HEK293 (cell line): ENCODE results near the gene GRK2.

Experiments used
- CTCF ChIA-PET: fragments of 350-600 bp; formaldehyde crosslinking; extraction: SDS; loops from one replicate; lab custom pipeline; 2021; ENCODE audit warnings: antibody characterized with exemption; lab: Yijun Ruan, JAX
- POLR2A ChIA-PET: fragments of 300-600 bp; formaldehyde crosslinking; extraction: SDS; loops from one replicate; lab custom pipeline; 2020; ENCODE audit warnings: antibody characterized with exemption, inconsistent platforms; lab: Yijun Ruan, JAX
- H3K27ac ChIP-seq: fragments of 200-500 bp; sonication (Bioruptor generic); 2 replicates; pipeline ENCODE4 v1.5.1; 2014; ENCODE audit warnings: low read depth, low read length, control low read depth, inconsistent platforms; ENCODE audit errors: extremely low read depth
- H3K36me3 ChIP-seq, 2 experiments: fragments of 200-500 bp in 1 of 2; sonication (Bioruptor generic) in 1 of 2; 1 replicate in 1 of 2; 2 replicates in 1 of 2; pipeline ENCODE4 v1.5.1; 2014 to 2017; ENCODE audit warnings: inconsistent platforms in 2 of 2, low read length in 2 of 2; ENCODE audit not compliant: control insufficient read depth in 2 of 2, insufficient read depth in 1 of 2
- H3K4me1 ChIP-seq: fragments of 200-500 bp; sonication (Bioruptor generic); 2 replicates; pipeline ENCODE4 v1.5.1; 2014; ENCODE audit warnings: mild to moderate bottlenecking, low read length, inconsistent platforms; ENCODE audit not compliant: control insufficient read depth, insufficient read depth
- H3K4me3 ChIP-seq: 2 replicates; pipeline ENCODE4 v1.5.1; 2011; ENCODE audit warnings: low read depth, mild to moderate bottlenecking, control low read depth, low read length, moderate library complexity
- H3K9me3 ChIP-seq: fragments of 200-500 bp; sonication (Bioruptor generic); 2 replicates; pipeline ENCODE4 v1.5.1; 2014; ENCODE audit warnings: low read depth, low read length, inconsistent platforms; ENCODE audit not compliant: control insufficient read depth, insufficient read depth
- AEBP2 ChIP-seq: fragments of 450-650 bp; formaldehyde crosslinking; IDR thresholded peaks from 2 replicates; pipeline ENCODE4 v1.5.1; 2016; ENCODE audit warnings: missing biosample characterization, missing genetic modification characterization, borderline replicate concordance
- GLIS1 ChIP-seq: fragments of 450-650 bp; formaldehyde crosslinking; IDR thresholded peaks from 2 replicates; pipeline ENCODE4 v1.5.1; 2016; ENCODE audit warnings: missing biosample characterization, missing genetic modification characterization
- KLF10 ChIP-seq: fragments of 450-650 bp; IDR thresholded peaks from 2 replicates; pipeline ENCODE4 v1.5.1; 2018; ENCODE audit warnings: missing biosample characterization, mild to moderate bottlenecking, missing genetic modification characterization
- KLF17 ChIP-seq: fragments of 450-650 bp; formaldehyde crosslinking; IDR thresholded peaks from 2 replicates; pipeline ENCODE4 v1.5.1; 2016; ENCODE audit warnings: missing biosample characterization, missing genetic modification characterization
- KLF8 ChIP-seq: fragments of 450-650 bp; formaldehyde crosslinking; IDR thresholded peaks from 2 replicates; pipeline ENCODE4 v1.5.1; 2016; ENCODE audit warnings: missing biosample characterization, missing genetic modification characterization
- OSR2 ChIP-seq: fragments of 450-650 bp; formaldehyde crosslinking; IDR thresholded peaks from 2 replicates; pipeline ENCODE4 v1.5.1; 2016; ENCODE audit warnings: missing biosample characterization, missing genetic modification characterization
- OVOL3 ChIP-seq: fragments of 450-650 bp; formaldehyde crosslinking; IDR thresholded peaks from 2 replicates; pipeline ENCODE4 v1.5.1; 2016; ENCODE audit warnings: missing biosample characterization, missing genetic modification characterization
- RBAK ChIP-seq: fragments of 450-650 bp; formaldehyde crosslinking; IDR thresholded peaks from 2 replicates; pipeline ENCODE4 v1.5.1; 2016; ENCODE audit warnings: missing biosample characterization, missing genetic modification characterization
- SCRT2 ChIP-seq: fragments of 450-650 bp; formaldehyde crosslinking; IDR thresholded peaks from 2 replicates; pipeline ENCODE4 v1.5.1; 2016; ENCODE audit warnings: missing biosample characterization, missing genetic modification characterization
- YY2 ChIP-seq: fragments of 450-650 bp; formaldehyde crosslinking; IDR thresholded peaks from 2 replicates; pipeline ENCODE4 v1.5.1; 2016; ENCODE audit warnings: missing biosample characterization, missing genetic modification characterization
- ZBTB10 ChIP-seq: fragments of 450-650 bp; formaldehyde crosslinking; IDR thresholded peaks from 2 replicates; pipeline ENCODE4 v1.5.1; 2016; ENCODE audit warnings: missing biosample characterization, missing genetic modification characterization
- ZBTB20 ChIP-seq: fragments of 450-650 bp; formaldehyde crosslinking; IDR thresholded peaks from 2 replicates; pipeline ENCODE4 v1.5.1; 2016; ENCODE audit warnings: missing biosample characterization, missing genetic modification characterization
- ZBTB8A ChIP-seq: fragments of 450-650 bp; formaldehyde crosslinking; IDR thresholded peaks from 2 replicates; pipeline ENCODE4 v1.5.1; 2016; ENCODE audit warnings: missing biosample characterization, missing genetic modification characterization
- ZIC2 ChIP-seq: fragments of 450-650 bp; formaldehyde crosslinking; IDR thresholded peaks from 2 replicates; pipeline ENCODE4 v1.5.1; 2016; ENCODE audit warnings: missing biosample characterization, missing genetic modification characterization
- ZNF148 ChIP-seq: fragments of 450-650 bp; formaldehyde crosslinking; IDR thresholded peaks from 2 replicates; pipeline ENCODE4 v1.5.0; 2017; ENCODE audit warnings: missing biosample characterization, missing genetic modification characterization, borderline replicate concordance
- ZNF169 ChIP-seq: fragments of 450-650 bp; formaldehyde crosslinking; IDR thresholded peaks from 2 replicates; pipeline ENCODE4 v1.5.1; 2016; ENCODE audit warnings: missing biosample characterization, missing genetic modification characterization
- ZNF248 ChIP-seq: fragments of 450-650 bp; formaldehyde crosslinking; IDR thresholded peaks from 2 replicates; pipeline ENCODE4 v1.5.1; 2017; ENCODE audit warnings: missing biosample characterization, missing genetic modification characterization
- ZNF280C ChIP-seq: fragments of 450-650 bp; formaldehyde crosslinking; IDR thresholded peaks from 2 replicates; pipeline ENCODE4 v1.5.1; 2016; ENCODE audit warnings: missing biosample characterization, missing genetic modification characterization
- ZNF324 ChIP-seq: fragments of 450-650 bp; formaldehyde crosslinking; IDR thresholded peaks from 2 replicates; pipeline ENCODE4 v1.5.1; 2016; ENCODE audit warnings: missing biosample characterization, missing genetic modification characterization
- ZNF341 ChIP-seq: fragments of 450-650 bp; formaldehyde crosslinking; IDR thresholded peaks from 2 replicates; pipeline ENCODE4; 2016; ENCODE audit warnings: low read depth, missing biosample characterization, missing genetic modification characterization
- ZNF416 ChIP-seq: fragments of 450-650 bp; formaldehyde crosslinking; IDR thresholded peaks from 2 replicates; pipeline ENCODE4 v1.5.1; 2016; ENCODE audit warnings: missing biosample characterization, missing genetic modification characterization
- ZNF501 ChIP-seq: fragments of 450-650 bp; formaldehyde crosslinking; IDR thresholded peaks from 2 replicates; pipeline ENCODE4 v1.5.1; 2016; ENCODE audit warnings: missing biosample characterization, missing genetic modification characterization
- ZNF610 ChIP-seq: fragments of 450-650 bp; formaldehyde crosslinking; IDR thresholded peaks from 2 replicates; pipeline ENCODE4 v1.5.1; 2016; ENCODE audit warnings: missing biosample characterization, missing genetic modification characterization, borderline replicate concordance
- ZNF664 ChIP-seq: fragments of 450-650 bp; formaldehyde crosslinking; IDR thresholded peaks from 2 replicates; pipeline ENCODE4 v1.5.1; 2016; ENCODE audit warnings: missing biosample characterization, missing genetic modification characterization
- ZNF701 ChIP-seq: fragments of 450-650 bp; formaldehyde crosslinking; IDR thresholded peaks from 2 replicates; pipeline ENCODE4 v1.5.1; 2016; ENCODE audit warnings: missing biosample characterization, missing genetic modification characterization
- ZNF747 ChIP-seq: fragments of 450-650 bp; formaldehyde crosslinking; IDR thresholded peaks from 2 replicates; pipeline ENCODE4 v1.5.1; 2016; ENCODE audit warnings: missing biosample characterization, missing genetic modification characterization
- ZNF785 ChIP-seq: fragments of 450-650 bp; formaldehyde crosslinking; IDR thresholded peaks from 2 replicates; pipeline ENCODE4 v1.5.1; 2016; ENCODE audit warnings: missing biosample characterization, missing genetic modification characterization
- TF ChIP-seq, protein P1 (sequence below): fragments of 450-650 bp; formaldehyde crosslinking; IDR thresholded peaks from 2 replicates; pipeline ENCODE4; 2016; ENCODE audit warnings: missing biosample characterization, missing genetic modification characterization

The GRK2 gene

GRCh38 chr11:67302571-67303131 is 36.4 kb downstream of the GRK2 start:
- peaks cover 0 to 52% of the 10 kb centered on the region in 2 experiments; a peak in 2 of 3 replicates for H3K36me3 ChIP-seq
- no peak for TF ChIP-seq ZNF280C
- no peak for TF ChIP-seq ZBTB10 (tag by site-specific recombination)
- TF ChIP-seq ZNF701 (tag by site-specific recombination) = no peak
- TF ChIP-seq ZNF248 (tag by site-specific recombination) = no peak
- TF ChIP-seq ZNF785 = no peak
- TF ChIP-seq KLF10 (tag by site-specific recombination) = no peak
- peak; percentile 42; the same call in 1 of the 2 replicates for TF ChIP-seq GLIS1
- TF ChIP-seq ZNF324 (tag by site-specific recombination) = no peak
- no peak for TF ChIP-seq ZNF747 (tag by site-specific recombination)
- no peak for TF ChIP-seq SCRT2 (tag by site-specific recombination)
- TF ChIP-seq AEBP2 (tag by site-specific recombination) = no peak
- TF ChIP-seq ZIC2 (tag by site-specific recombination) = peak; percentile 95
- TF ChIP-seq ZBTB8A (tag by site-specific recombination) = no peak
- no peak for TF ChIP-seq ZNF148 (tag by site-specific recombination)
- no peak for TF ChIP-seq OSR2
- no peak for TF ChIP-seq KLF17 (tag by site-specific recombination)
- no peak for TF ChIP-seq ZNF169
- 0 out of 2 replicates have a peak, but pooled peaks have one; percentile 15 for TF ChIP-seq ZNF341 (tag by site-specific recombination)
- TF ChIP-seq YY2 (tag by site-specific recombination) = no peak
- no peak for TF ChIP-seq ZNF610 (tag by site-specific recombination)
- TF ChIP-seq ZNF501 (tag by site-specific recombination) = no peak
- TF ChIP-seq, protein P1, sequence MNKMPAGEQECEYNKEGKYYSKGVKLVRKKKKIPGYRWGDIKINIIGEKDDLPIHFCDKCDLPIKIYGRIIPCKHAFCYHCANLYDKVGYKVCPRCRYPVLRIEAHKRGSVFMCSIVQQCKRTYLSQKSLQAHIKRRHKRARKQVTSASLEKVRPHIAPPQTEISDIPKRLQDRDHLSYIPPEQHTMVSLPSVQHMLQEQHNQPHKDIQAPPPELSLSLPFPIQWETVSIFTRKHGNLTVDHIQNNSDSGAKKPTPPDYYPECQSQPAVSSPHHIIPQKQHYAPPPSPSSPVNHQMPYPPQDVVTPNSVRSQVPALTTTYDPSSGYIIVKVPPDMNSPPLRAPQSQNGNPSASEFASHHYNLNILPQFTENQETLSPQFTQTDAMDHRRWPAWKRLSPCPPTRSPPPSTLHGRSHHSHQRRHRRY (tag by site-specific recombination) = no peak
- no peak for TF ChIP-seq ZNF416
- no peak for TF ChIP-seq RBAK (tag by site-specific recombination)
- TF ChIP-seq OVOL3 (tag by site-specific recombination) = no peak
- TF ChIP-seq ZBTB20 (tag by site-specific recombination) = 0 out of 2 replicates have a peak, but pooled peaks have one; percentile 9
- no peak for TF ChIP-seq KLF8 (tag by site-specific recombination)
- no peak for TF ChIP-seq ZNF664 (tag by site-specific recombination)

More at GRCh38 chr11:67302571-67303131, 36.4 kb downstream of the GRK2 start:
- Histone ChIP-seq H3K4me1 (no peaks in the 10 kb centered on the region), H3K27ac (peak overlapping the region; percentile 79; the same call in 1 of the 2 replicates), H3K4me3 (peak overlapping the region; percentile 66), H3K9me3 (no peaks in the 10 kb centered on the region)
- ChIA-PET CTCF (interaction anchor here (0.6 to 3.4 kb wide), 5 partner anchors 8 to 293 kb away, joined by 3 to 17 read pairs (median 4); no protein-coding TSS in a partner anchor), POLR2A (interaction anchor here (0.8 to 3.5 kb wide), 6 partner anchors 9 to 63 kb away, joined by 3 to 32 read pairs (median 5); partner anchors contain the start of gene ANKRD13D)
